Measurements from ENCODE around the gene TTLL1. TPM values are rescaled to one million over a fixed set of nuclear protein-coding genes. Genes with fewer than 3 reads are reported as not detected.
A peak's percentile ranks its signal among the peaks of the same experiment; 100 is the strongest.
"Not testable (repeated sequence)": the region's sequence is repeated elsewhere in the genome, so short reads cannot be mapped to it uniquely, and the experiment has no call there.

TTLL1 gene
- total and polyA plus RNA-seq, 7 donors, result 1.2 to 4.9 (median 2.2) TPM

GRCh38 chr22:43001271-43002201, 87.7 kb downstream of the TTLL1 start:
- Histone ChIP-seq H3K4me1 (peaks cover 53% of the 10 kb centered on the region), H3K27me3 (ENCODE audit: insufficient read depth in 3 of 3, low read length in 2 of 3) (no peaks in the 10 kb centered on the region), H3K27ac (peak overlapping the region; percentile 48), H3K36me3 (ENCODE audit: insufficient read depth in 1 of 2, low read depth in 1 of 2) (no peaks in the 10 kb centered on the region), H3K9me3 (no peaks in the 10 kb centered on the region), H3K4me3 (no peak overlapping the region)
- ATAC-seq (peak in 2 of 4 donors; percentile 31 to 43), DNase-seq (no peak)
- WGBS, 3 donors, result 57 to 68% (median 59%) methylated on average over 3 of the region's 3 CpGs
- intact Hi-C loops (cut with DNase I), result no loop called here
- no peak for TF ChIP-seq CTCF (IDR thresholded peaks at IDR 0.05)

GRCh38 chr22:43000441-43001175, 88.6 kb downstream of the TTLL1 start:
- 58 to 77% (median 61%) methylated on average over 8 of the region's 8 CpGs for WGBS, 3 donors
- DNase-seq (no peak), ATAC-seq (peak in 2 of 4 donors; percentile 56 to 60)
- Histone ChIP-seq H3K27ac (peak overlapping the region; percentile 23), H3K4me1 (peaks cover 61% of the 10 kb centered on the region), H3K9me3 (no peaks in the 10 kb centered on the region), H3K36me3 (ENCODE audit: insufficient read depth in 1 of 2, low read depth in 1 of 2) (no peaks in the 10 kb centered on the region), H3K27me3 (ENCODE audit: insufficient read depth in 3 of 3, low read length in 2 of 3) (no peaks in the 10 kb centered on the region), H3K4me3 (no peak overlapping the region)
- intact Hi-C loops (cut with DNase I), result no loop called here
- no peak for TF ChIP-seq CTCF (IDR thresholded peaks at IDR 0.05)

GRCh38 chr22:42997582-42998090, 91.6 kb downstream of the TTLL1 start:
- Histone ChIP-seq H3K36me3 (ENCODE audit: insufficient read depth in 1 of 2, low read depth in 1 of 2) (no peaks in the 10 kb centered on the region), H3K27ac (no peak overlapping the region), H3K4me3 (no peak overlapping the region), H3K9me3 (no peaks in the 10 kb centered on the region), H3K4me1 (peaks cover 76% of the 10 kb centered on the region), H3K27me3 (ENCODE audit: insufficient read depth in 3 of 3, low read length in 2 of 3) (no peaks in the 10 kb centered on the region)
- ATAC-seq (no peak), DNase-seq (no peak)
- no peak for TF ChIP-seq CTCF (IDR thresholded peaks at IDR 0.05)
- WGBS, 3 donors, result 78 to 81% (median 78%) methylated on average over 6 of the region's 6 CpGs
- intact Hi-C loops (cut with DNase I), result no loop called here

- 57 to 70% (median 59%) methylated on average over 10 of the region's 10 CpGs for WGBS, 3 donors
- no peak for DNase-seq
- Histone ChIP-seq H3K4me3 (no peak overlapping the region), H3K36me3 (ENCODE audit: insufficient read depth in 1 of 2, low read depth in 1 of 2) (no peaks in the 10 kb centered on the region), H3K27me3 (ENCODE audit: insufficient read depth in 3 of 3, low read length in 2 of 3) (no peaks in the 10 kb centered on the region), H3K9me3 (no peaks in the 10 kb centered on the region), H3K4me1 (peaks cover 68% of the 10 kb centered on the region), H3K27ac (no peak overlapping the region)
- no peak for ATAC-seq
- TF ChIP-seq CTCF (IDR thresholded peaks at IDR 0.05), result no peak
- intact Hi-C loops (cut with DNase I), result no loop called here
These were observed 92.4 kb downstream of the TTLL1 start for GRCh38 chr22:42996646-42997365.

- ATAC-seq; H3K27me3 ChIP-seq (ENCODE audit: insufficient read depth in 3 of 3, low read length in 2 of 3); H3K36me3 ChIP-seq (ENCODE audit: insufficient read depth in 1 of 2, low read depth in 1 of 2); H3K9me3 ChIP-seq; DNase-seq; H3K4me3 ChIP-seq; intact Hi-C loops (cut with DNase I): not testable (repeated sequence)
- 79 to 91% (median 87%) methylated on average over 7 of the region's 7 CpGs for WGBS, 3 donors
- peaks cover 60% of the 10 kb centered on the region for H3K4me1 ChIP-seq
- H3K27ac ChIP-seq, result peak overlapping the region; percentile 58
These were observed 93.5 kb downstream of the TTLL1 start for GRCh38 chr22:42995654-42996053.

All from psoas muscle (tissue), 8 donors.